Amygdala (tissue), 56 donors: ENCODE measurements around the gene TNRC6C.

Source experiments
- DNase-seq, 56 donors: peaks; one replicate each; lab custom pipeline; 2025; lab: John Stamatoyannopoulos, UW

The TNRC6C gene

GRCh38 chr17:77957857-77958715 is at the start of gene TNRC6C:
TSS of gene TNRC6C (plus strand) at chr17:77958703. CDS start at chr17:78004207, 45,504 bp downstream.
- DNase-seq, result peak; percentile 81 to 100 (median 99)

GRCh38 chr17:77909236-77909635 is 49.3 kb upstream of the TNRC6C start:
- DNase-seq, result peak in 6 of 56 donors; percentile 11 to 60 (median 23)

GRCh38 chr17:77909816-77910215 is 48.7 kb upstream of the TNRC6C start:
- no peak for DNase-seq

- no peak for DNase-seq
Measured at GRCh38 chr17:77914385-77915254, 43.9 kb upstream of the TNRC6C start.

- no peak for DNase-seq
Measured at GRCh38 chr17:77915594-77916021, 42.9 kb upstream of the TNRC6C start.

GRCh38 chr17:77916264-77916663 is 42.2 kb upstream of the TNRC6C start:
- no peak for DNase-seq

- no peak for DNase-seq
Measured at GRCh38 chr17:77916703-77917481, 41.6 kb upstream of the TNRC6C start.

- no peak for DNase-seq
Measured at GRCh38 chr17:77919276-77919675, 39.2 kb upstream of the TNRC6C start.

GRCh38 chr17:77923135-77923534 is 35.4 kb upstream of the TNRC6C start:
- DNase-seq, result no peak

GRCh38 chr17:77923776-77924513 is 34.6 kb upstream of the TNRC6C start:
- DNase-seq, result no peak

GRCh38 chr17:77924757-77925336 is 33.7 kb upstream of the TNRC6C start:
- DNase-seq, result peak in 26 of 56 donors; percentile 20 to 85 (median 40)

GRCh38 chr17:77925831-77926543 is 32.5 kb upstream of the TNRC6C start:
- no peak for DNase-seq

- DNase-seq, result peak in 1 of 56 donors; percentile 50
Measured at GRCh38 chr17:77926981-77927380, 31.5 kb upstream of the TNRC6C start.

- DNase-seq, result no peak
Measured at GRCh38 chr17:77927777-77928518, 30.6 kb upstream of the TNRC6C start.

GRCh38 chr17:77928519-77929179 is 29.9 kb upstream of the TNRC6C start:
- no peak for DNase-seq

- no peak for DNase-seq
Measured at GRCh38 chr17:77929180-77929564, 29.3 kb upstream of the TNRC6C start.

GRCh38 chr17:77929871-77930436 is 28.5 kb upstream of the TNRC6C start:
- no peak for DNase-seq
